A673 (cell line): ENCODE results near the gene MTFR2.
"Not testable (repeated sequence)": the region's sequence is repeated elsewhere in the genome, so short reads cannot be mapped to it uniquely, and the experiment has no call there.

ENCODE experiments used
- EZH2 ChIP-seq: fragments of 200-600 bp; sonication (generic); IDR thresholded peaks from 2 replicates; pipeline ENCODE4 v1.6.1; 2017; ENCODE audit warnings: borderline replicate concordance, low read depth, mild to moderate bottlenecking, mixed read lengths, antibody characterized with exemption, low read length; ENCODE audit not compliant: poor library complexity, severe bottlenecking
- TF ChIP-seq, protein P1 (sequence below): fragments of 300-800, 200-600 bp; sonication (generic); conservative IDR thresholded peaks from 2 replicates; pipeline ENCODE4 v1.5.1; 2017; ENCODE audit warnings: low read depth, mild to moderate bottlenecking, antibody characterized with exemption, low read length, moderate library complexity, mixed read lengths

DNA sequence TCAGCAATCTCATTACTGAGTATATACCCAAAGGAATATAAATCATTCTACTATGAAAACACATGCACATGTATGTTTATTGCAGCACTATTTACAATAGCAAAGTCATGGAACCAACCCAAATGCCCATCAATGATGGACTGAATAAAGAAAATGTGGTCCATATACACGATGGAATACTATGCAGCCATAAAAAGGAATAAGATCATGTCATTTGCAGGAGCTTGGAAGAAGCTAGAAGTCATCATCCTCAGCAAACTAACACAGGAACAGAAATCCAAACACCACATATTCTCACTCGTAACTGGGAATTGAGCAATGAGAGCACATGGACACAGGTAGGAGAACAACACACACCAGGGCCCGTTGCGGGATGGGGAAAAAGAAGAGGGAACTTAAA lies 25.1 kb downstream of the MTFR2 start:
- TF ChIP-seq, protein P1, sequence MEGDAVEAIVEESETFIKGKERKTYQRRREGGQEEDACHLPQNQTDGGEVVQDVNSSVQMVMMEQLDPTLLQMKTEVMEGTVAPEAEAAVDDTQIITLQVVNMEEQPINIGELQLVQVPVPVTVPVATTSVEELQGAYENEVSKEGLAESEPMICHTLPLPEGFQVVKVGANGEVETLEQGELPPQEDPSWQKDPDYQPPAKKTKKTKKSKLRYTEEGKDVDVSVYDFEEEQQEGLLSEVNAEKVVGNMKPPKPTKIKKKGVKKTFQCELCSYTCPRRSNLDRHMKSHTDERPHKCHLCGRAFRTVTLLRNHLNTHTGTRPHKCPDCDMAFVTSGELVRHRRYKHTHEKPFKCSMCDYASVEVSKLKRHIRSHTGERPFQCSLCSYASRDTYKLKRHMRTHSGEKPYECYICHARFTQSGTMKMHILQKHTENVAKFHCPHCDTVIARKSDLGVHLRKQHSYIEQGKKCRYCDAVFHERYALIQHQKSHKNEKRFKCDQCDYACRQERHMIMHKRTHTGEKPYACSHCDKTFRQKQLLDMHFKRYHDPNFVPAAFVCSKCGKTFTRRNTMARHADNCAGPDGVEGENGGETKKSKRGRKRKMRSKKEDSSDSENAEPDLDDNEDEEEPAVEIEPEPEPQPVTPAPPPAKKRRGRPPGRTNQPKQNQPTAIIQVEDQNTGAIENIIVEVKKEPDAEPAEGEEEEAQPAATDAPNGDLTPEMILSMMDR = not testable (repeated sequence)
- TF ChIP-seq EZH2 = not testable (repeated sequence)
